ENCODE results near the gene PLXNA4.

DNA sequence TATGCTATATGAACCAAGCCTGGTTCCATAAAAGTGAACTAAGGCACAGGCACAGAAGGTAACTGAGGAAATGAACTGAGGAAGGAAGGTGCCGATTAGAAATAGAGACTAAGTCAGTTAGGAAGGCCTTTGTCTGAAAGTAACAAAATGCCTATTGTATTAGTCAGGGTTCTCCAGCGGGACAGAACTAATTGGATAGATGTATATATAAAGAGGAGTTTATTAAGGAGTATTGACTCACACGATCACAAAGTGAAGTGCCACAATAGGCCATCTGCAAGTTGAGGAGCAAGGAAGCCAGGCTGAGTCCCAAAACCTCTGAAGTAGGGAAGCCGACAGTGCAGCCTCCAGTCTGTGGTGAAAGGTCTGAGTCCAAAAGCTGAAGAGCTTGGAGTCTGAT, 13.9 kb upstream of the PLXNA4 start:
- TF ChIP-seq, protein P1, sequence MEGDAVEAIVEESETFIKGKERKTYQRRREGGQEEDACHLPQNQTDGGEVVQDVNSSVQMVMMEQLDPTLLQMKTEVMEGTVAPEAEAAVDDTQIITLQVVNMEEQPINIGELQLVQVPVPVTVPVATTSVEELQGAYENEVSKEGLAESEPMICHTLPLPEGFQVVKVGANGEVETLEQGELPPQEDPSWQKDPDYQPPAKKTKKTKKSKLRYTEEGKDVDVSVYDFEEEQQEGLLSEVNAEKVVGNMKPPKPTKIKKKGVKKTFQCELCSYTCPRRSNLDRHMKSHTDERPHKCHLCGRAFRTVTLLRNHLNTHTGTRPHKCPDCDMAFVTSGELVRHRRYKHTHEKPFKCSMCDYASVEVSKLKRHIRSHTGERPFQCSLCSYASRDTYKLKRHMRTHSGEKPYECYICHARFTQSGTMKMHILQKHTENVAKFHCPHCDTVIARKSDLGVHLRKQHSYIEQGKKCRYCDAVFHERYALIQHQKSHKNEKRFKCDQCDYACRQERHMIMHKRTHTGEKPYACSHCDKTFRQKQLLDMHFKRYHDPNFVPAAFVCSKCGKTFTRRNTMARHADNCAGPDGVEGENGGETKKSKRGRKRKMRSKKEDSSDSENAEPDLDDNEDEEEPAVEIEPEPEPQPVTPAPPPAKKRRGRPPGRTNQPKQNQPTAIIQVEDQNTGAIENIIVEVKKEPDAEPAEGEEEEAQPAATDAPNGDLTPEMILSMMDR (IDR thresholded peaks at IDR 0.05): no peak
- no peak for TF ChIP-seq POLR2A (IDR thresholded peaks at IDR 0.05)

All from body of pancreas (tissue), 4 donors.